NCI-H2081 (cell line): ENCODE measurements around the gene ZDHHC1.
"Not testable (repeated sequence)": the region's sequence is repeated elsewhere in the genome, so short reads cannot be mapped to it uniquely, and the experiment has no call there.

Source experiments
- DNase-seq, 2 experiments: peaks; one replicate each; lab custom pipeline; 2025; lab: John Stamatoyannopoulos, UW

ZDHHC1 gene

DNA sequence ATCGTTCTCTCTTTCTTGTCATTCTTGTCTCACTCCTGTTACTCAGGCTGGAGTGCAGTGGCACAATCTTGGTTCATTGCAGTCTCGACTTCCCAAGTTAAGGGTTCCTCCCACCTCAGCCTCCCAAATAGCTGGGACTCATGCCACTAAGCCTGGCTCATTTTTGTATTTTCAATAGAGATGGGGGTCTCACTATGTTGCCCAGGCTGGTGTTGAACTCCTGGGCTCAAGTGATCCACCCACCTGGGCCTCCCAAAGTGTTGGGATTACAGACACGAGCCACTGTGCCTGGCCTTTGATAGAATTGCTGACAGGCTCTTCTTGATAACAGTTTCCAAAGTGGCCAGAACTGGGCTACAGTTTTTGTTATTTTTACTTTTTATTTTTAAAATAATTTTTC is 55.2 kb downstream of the ZDHHC1 start:
- DNase-seq = no peak

DNA sequence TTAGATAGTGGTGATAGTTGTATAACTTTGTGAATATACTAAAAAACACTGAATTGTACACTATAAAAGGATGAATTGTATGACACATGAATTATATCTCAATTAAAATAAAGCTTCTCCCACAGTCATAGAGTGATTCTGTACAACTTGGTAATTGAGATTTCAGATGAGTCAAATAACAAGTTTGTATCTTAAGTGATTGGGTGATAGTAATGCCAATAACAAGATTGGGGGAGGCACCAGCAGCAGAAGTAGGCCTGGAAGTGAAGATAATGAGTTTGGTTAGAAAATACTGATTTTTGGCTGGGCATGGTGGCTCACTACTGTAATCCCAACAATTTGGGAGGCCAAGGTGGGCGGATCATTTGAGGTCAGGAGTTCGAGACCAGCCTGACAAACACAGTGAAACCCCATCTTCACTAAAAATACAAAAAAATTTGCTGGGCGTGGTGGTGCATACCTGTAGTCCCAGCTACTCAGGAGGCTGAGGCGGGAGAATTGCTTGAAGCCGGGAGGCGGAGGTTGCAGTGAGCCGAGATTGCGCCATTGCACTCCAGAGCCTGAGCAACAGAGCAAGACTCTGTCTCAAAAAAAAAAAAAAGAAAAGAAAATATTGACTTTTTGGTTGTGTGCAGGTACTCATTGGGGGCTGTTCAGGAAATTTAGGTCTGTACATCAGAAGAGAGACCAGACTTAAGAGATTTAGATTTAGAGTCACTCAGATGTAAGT is 56.6 kb downstream of the ZDHHC1 start:
- DNase-seq = not testable (repeated sequence)

DNA sequence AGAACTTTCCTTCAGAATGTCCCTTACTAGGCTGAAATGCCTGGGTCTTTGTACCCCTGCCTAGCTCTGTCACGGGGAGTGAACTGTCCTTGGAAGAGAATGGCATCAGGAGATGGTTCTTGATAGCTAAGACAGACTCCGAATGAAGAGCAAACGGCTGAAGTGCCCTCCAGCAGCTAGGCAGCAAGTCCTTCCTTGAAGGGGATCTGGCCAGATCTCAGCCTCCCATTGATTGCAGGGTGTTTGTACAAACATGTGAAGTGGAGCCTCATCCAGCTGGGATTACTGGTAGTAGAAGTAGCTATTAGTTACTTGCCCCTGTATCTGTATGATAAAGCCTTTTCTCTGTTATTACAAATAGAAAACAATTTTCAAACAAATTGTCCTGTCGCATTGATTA is 58.7 kb downstream of the ZDHHC1 start:
- DNase-seq = no peak

DNA sequence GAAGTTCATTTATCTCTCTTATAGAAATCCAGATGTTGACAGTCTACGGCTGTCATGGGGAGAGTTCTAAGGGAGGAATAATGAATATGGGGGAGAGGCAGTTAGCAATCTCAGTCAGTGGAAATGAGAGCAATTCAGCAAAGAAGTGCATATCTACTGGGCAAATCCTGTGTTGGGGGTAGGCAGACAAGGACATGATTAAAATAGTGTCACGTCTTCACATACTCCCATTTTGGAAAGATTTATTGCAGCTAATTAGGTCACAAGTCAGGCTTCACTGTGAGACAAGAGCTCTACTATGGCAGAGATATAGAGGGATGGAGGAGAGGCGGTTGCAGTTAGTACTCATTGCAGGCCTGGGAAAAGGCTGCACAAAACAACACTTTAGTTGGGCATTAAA is 59.9 kb downstream of the ZDHHC1 start:
- no peak for DNase-seq

DNA sequence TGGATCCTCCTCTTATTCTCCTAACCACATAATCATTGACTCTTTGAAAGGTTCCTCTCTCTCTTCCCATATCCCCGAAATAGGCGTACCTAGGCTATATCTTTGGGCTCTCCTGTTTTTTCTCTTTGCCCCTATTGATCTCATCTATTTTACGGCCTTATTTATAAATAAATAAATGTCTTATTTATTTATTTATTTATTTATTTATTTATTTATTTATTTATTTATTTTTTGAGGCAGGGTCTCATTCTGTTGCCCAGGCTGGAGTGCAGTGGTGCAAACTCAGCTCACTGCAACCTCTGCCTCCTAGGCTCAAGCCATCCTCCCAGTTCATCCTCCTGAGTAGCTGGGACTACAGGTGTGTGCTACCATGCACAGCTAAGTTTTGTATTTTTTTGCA is 63.8 kb downstream of the ZDHHC1 start:
- DNase-seq = not testable (repeated sequence)

DNA sequence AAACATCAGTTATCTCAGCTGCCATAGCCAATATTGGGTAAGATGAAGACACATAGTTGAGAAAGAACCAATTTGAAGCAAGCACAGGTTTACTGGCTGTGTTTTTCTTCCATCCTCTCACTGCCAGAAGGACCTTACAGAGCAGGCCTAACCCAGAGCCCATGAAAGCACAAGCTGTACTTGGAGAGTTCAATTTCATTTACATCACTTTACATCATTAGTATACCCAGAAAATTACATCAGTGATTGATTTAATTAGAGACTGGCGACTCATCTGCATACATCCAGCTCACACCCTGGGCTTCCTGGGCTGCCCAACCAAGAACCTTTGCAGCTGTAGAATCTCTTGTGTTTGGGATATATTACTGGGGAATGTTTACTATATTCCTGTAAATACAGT is 66.0 kb downstream of the ZDHHC1 start:
- DNase-seq = no peak

DNA sequence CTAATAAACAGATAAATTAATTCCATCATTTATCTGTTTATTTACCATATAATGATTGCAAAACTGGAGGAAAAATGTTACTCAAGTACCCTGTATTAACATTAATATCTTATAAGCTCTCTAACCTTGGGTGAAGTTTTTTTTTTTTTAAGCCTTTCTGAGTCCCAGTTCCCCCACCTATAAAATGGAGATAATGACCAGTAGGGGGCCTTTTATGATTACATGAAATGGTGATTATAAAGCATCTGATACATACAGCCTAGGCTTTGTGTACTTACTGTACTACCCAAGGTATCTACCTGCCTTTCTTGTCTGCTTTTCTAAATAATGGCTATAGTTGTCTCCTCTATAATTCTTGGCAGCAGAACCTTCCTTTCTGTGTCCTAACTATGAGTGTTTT is 67.1 kb downstream of the ZDHHC1 start:
- DNase-seq = no peak

DNA sequence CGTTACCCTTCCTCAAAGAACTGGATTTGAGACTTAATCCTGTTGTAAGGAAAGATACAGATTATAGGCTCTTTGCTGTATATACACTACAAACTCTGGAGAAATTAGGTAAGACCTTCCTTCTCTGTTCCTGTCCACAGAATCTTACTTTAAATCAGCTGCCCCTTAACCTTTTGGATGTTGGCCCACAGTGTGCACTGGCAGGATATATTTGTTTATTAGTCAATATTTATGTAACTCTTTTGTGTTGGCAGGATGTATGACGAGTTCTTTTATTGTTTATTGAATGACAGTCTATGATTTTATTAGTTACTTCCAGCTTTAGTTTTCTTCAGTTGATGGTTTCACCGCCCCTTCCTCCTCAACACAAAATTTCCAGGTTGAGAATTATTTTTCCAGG is 69.9 kb downstream of the ZDHHC1 start:
- no peak for DNase-seq

DNA sequence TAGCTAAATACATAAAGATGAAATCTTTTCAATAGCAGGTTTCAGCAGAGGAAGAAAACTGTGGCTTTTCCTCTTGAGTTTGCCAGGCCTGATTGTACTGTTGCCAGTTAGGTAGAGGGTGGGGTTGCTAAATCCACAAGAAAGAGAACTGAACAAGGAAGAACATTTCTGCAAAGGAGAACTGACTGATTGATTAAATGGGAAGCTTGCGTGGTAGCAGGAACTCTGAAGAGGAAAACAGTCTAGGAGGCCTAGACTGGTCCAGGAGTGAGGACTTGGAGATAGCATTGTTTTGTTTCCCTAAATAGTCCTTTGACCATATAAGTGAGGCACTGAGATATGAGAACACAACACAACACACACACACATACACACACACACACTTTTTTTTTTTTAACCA is 70.9 kb downstream of the ZDHHC1 start:
- DNase-seq = no peak
